NCI-H2227 treated with DMSO at 0.1 percent for 48 hours (cell line): ENCODE results near the gene TADA2B.

Source experiments
- DNase-seq: peaks from one replicate; lab custom pipeline; 2025; lab: John Stamatoyannopoulos, UW

Gene TADA2B

GRCh38 chr4:7041801-7042502, 1.2 kb upstream of the TADA2B start:
- DNase-seq, result peak; percentile 6

- peak; percentile 93 for DNase-seq
Measured at GRCh38 chr4:7042503-7043283, 479 bp upstream of the TADA2B start.

GRCh38 chr4:7044137-7044930, 1.2 kb downstream of the TADA2B start:
- no peak for DNase-seq

- DNase-seq, result no peak
Measured at GRCh38 chr4:7045553-7045952, 2.4 kb downstream of the TADA2B start.

GRCh38 chr4:7045961-7046921, 3.1 kb downstream of the TADA2B start:
- DNase-seq, result no peak

- no peak for DNase-seq
Measured at GRCh38 chr4:7046971-7047370, 3.8 kb downstream of the TADA2B start.

- DNase-seq, result no peak
Measured at GRCh38 chr4:7048642-7049041, 5.5 kb downstream of the TADA2B start.

GRCh38 chr4:7049295-7049694, 6.1 kb downstream of the TADA2B start:
- no peak for DNase-seq

GRCh38 chr4:7049739-7050138, 6.6 kb downstream of the TADA2B start:
- DNase-seq, result no peak

- no peak for DNase-seq
Measured at GRCh38 chr4:7050481-7051143, 7.4 kb downstream of the TADA2B start.

- DNase-seq, result no peak
Measured at GRCh38 chr4:7051144-7051495, 7.9 kb downstream of the TADA2B start.

GRCh38 chr4:7051905-7052304, 8.7 kb downstream of the TADA2B start:
- no peak for DNase-seq

- DNase-seq, result no peak
Measured at GRCh38 chr4:7052313-7052712, 9.1 kb downstream of the TADA2B start.

- DNase-seq, result no peak
Measured at GRCh38 chr4:7052923-7053715, 9.9 kb downstream of the TADA2B start.

- no peak for DNase-seq
Measured at GRCh38 chr4:7054106-7054880, 11.1 kb downstream of the TADA2B start.

GRCh38 chr4:7055111-7055989, 12.2 kb downstream of the TADA2B start:
- DNase-seq, result no peak

GRCh38 chr4:7055990-7056325, 12.8 kb downstream of the TADA2B start:
- DNase-seq, result no peak

- DNase-seq, result no peak
Measured at GRCh38 chr4:7058792-7059191, 15.6 kb downstream of the TADA2B start.

GRCh38 chr4:7059662-7060061, 16.5 kb downstream of the TADA2B start:
- DNase-seq, result no peak
